Measurements from ENCODE around the gene REV3L.
A peak's percentile ranks its signal among the peaks of the same experiment; 100 is the strongest.
"Not testable (repeated sequence)": the region's sequence is repeated elsewhere in the genome, so short reads cannot be mapped to it uniquely, and the experiment has no call there.

Gene REV3L

GRCh38 chr6:111492499-111492898 lies 9.5 kb upstream of the REV3L start:
- DNase-seq (ENCODE audit: low spot score): no peak

- no peak for DNase-seq (ENCODE audit: low spot score)
Observed at GRCh38 chr6:111490067-111490466, 7.0 kb upstream of the REV3L start.

- DNase-seq (ENCODE audit: low spot score): no peak
Observed at GRCh38 chr6:111487661-111488060, 4.6 kb upstream of the REV3L start.

DNA sequence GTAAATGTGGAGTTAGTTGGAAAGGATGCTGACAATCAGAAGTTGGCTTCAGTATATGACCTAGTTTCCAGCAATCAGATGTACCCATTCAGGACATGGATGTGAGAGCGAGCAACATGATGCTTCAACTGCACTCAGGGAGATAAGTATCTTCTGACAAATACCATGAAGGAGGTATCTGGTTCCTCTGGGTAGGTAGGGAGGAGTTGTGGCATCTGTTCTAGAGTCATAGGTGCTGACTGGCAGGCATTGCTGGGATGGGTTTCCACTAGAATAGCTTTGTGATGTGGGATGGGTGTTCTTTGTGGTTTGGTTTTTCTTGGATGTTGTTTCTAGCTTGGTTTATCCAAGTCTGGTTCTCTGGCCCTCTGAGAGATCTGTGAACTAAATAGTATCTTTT lies 3.9 kb upstream of the REV3L start:
- no peak for DNase-seq (ENCODE audit: low spot score)

GRCh38 chr6:111486475-111486874 lies 3.5 kb upstream of the REV3L start:
- DNase-seq (ENCODE audit: low spot score): no peak

DNA sequence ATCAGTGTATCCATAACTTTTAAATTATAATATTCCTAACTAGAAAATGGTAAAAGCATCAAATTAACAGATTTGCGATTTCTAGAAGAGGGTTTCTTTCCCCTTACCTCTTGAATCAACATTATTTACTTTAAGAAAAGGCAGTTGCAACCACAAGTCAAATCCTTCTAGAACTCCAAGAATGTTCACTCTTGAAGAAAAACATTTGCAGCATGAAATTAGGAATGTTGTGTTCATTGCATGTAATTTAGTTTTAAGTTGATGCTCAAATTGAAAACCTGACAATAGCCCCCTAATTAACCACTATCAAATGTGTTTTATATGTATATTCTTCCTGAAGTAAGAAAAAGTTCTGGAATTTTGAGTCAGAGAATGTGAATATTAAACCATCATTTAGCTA lies 2.3 kb upstream of the REV3L start:
- no peak for DNase-seq (ENCODE audit: low spot score)

GRCh38 chr6:111484633-111484930 lies 1.6 kb upstream of the REV3L start:
- no peak for DNase-seq (ENCODE audit: low spot score)

- peak; percentile 87 for DNase-seq (ENCODE audit: low spot score)
Observed at GRCh38 chr6:111483736-111484632, 966 bp upstream of the REV3L start.

GRCh38 chr6:111482188-111482958 lies 645 bp downstream of the REV3L start:
- peak; percentile 54 for DNase-seq (ENCODE audit: low spot score)

- DNase-seq (ENCODE audit: low spot score): no peak
Observed at GRCh38 chr6:111481836-111482187, 1.2 kb downstream of the REV3L start.

DNA sequence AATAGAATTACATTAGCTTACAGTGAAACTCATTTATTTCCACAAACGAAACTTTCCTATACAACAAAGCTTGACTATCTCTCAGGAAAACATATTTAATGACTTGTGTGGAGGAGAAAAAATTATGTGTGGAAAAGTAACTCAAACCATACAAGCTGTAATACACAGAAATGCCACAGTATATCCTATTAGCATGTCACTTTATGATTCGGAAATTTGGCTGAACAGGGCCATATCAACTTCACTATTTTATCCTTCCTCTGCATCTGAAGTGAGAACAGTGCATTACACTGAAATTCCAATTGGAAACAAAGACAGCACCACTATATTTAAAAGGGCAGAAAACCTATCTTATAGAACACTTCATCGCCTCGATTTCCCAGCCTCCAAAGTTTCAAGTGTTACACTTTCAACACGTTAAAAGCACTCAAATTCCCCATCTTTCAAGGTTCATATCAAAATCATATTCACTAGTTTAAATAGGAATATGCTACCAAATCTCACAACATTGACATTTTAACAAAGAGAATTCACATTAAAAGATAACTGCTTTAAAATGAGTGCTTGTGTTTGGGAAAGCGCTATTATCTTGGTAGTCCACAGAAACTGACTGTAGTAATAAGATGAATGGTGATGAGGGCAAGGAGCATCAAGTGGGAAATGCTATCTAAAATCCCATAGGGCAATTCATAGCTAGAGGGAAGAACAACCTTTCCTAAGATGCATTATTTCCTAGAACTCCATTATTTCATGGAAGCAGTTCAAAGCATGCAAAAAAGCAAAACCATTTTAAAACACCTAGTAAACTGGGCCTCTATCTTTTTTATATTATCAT lies 1.8 kb downstream of the REV3L start:
- no peak for DNase-seq (ENCODE audit: low spot score)

- peak; percentile 40 for DNase-seq (ENCODE audit: low spot score)
Observed at GRCh38 chr6:111478749-111479148, 4.3 kb downstream of the REV3L start.

DNA sequence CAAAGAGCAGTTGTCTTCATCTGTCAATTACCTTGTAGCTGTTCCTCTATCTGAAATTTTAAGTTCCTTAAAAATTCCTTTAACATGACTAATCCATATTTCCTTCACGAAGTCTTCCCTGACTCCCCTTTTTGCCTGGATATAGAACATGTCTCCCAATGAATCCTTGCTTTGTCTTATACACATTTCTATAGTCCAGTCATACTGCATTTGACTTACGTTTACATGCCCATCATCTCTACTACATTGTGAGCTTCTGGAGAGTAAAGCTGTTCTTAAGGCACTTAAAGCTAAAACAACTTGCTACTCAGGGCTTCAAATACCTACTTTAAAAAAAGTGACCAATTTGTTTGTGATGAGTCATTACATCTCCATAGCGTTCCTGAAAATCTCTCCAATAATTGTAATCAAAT lies 4.9 kb downstream of the REV3L start:
- no peak for DNase-seq (ENCODE audit: low spot score)

DNA sequence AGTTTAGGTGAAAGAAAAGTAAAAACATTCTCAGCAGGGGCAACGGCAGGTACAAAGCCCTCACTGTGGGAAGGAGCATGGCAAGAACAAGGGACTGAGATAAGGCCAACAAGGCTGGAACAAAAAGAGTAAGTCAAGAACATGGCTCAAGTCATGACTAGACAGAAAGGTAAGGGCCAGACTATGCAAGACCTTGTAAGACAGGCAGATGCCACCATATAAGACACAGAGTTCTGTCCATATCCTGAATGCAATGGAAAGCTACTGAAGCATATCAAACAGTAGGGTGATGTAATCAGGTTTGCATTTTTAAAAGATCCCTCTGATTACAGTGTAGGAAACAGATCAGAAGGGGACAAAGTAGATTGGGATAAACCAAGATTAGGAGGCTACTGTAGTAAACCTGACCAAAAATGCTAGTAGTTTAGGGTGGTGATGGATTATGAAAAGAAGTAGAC lies 5.5 kb downstream of the REV3L start:
- DNase-seq (ENCODE audit: low spot score): no peak

DNA sequence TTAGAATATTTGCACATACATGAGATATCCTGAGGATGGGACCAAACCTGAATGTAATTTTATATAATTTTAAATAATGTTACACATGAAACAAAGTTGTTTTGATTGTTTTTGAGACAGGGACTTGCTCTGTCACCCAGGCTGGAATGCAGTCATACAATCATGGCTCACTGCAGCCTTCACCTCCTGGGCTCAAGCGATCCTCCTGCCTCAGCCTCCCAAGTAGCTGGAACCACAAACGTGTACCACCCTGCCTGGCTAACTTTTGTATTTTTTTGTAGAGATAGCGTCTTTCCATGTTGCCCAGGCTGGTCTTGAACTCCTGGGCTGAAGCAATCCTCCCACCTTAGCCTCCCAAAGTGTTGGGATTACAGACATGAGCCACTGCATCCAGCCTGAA lies 7.0 kb downstream of the REV3L start:
- not testable (repeated sequence) for DNase-seq (ENCODE audit: low spot score)

DNA sequence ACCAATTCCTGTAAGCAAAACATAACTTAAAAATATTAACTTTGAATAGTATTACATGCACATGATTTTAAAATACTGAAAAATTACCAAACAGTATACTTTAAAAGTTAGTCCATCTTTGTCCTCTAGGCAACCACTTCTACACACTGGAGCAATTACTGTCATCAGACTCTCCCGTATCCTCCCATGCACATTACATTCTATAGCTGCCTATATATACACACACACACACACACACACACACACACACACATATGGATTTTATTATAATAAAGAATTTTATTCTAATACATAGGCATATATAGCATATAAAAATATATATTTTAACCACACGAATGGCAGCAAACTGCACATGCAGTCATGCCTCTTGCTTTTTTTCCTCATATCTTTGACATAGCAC lies 8.2 kb downstream of the REV3L start:
- no peak for DNase-seq (ENCODE audit: low spot score)

GRCh38 chr6:111474106-111474505 lies 8.9 kb downstream of the REV3L start:
- no peak for DNase-seq (ENCODE audit: low spot score)

GRCh38 chr6:111472933-111473435 lies 10.0 kb downstream of the REV3L start:
- DNase-seq (ENCODE audit: low spot score): no peak

DNA sequence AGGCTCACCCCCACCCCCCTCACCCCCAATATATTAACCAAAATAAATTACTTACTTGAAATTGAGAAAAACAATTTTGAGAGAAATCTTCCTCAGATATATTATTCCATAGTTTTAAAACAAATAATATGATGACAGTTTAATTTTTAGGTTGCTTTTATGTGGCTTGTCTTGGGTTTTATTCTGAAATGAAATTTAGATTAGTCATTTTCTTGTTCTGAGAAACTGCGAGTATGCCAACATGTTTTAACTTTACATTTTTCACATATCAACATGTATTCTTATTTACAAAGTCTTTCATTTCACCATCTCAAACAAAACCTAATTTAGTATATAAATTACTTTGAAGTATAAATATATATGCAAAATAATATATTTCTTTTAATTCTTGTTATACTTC lies 11.1 kb downstream of the REV3L start:
- DNase-seq (ENCODE audit: low spot score): no peak

GRCh38 chr6:111471533-111471932 lies 11.5 kb downstream of the REV3L start:
- DNase-seq (ENCODE audit: low spot score): no peak

GRCh38 chr6:111470991-111471390 lies 12.0 kb downstream of the REV3L start:
- no peak for DNase-seq (ENCODE audit: low spot score)

DNA sequence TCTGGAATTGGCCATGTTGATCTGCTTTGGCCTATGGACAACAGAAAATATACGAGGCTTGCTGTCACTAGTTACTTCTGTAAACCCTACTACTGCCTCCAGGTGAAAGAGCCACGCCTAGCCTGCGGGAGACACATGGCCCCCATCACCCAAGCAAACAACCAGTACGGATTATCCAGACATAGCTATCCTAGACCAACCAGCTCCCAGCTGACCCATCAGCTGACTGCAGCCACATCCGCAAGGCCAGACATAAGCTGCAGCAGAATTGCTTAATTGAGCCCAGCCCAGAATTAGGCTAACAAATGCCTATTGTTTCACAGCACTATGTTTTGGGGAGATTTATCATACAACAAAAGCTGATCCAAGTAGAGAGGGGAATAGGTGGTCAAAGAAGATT lies 13.5 kb downstream of the REV3L start:
- DNase-seq (ENCODE audit: low spot score): no peak
